A673 (cell line): ENCODE measurements around the gene CDK17.

Source experiments
- EZH2 ChIP-seq: fragments of 200-600 bp; sonication (generic); IDR thresholded peaks from 2 replicates; pipeline ENCODE4 v1.6.1; 2017; ENCODE audit warnings: borderline replicate concordance, low read depth, mild to moderate bottlenecking, mixed read lengths, antibody characterized with exemption, low read length; ENCODE audit not compliant: poor library complexity, severe bottlenecking
- TF ChIP-seq, protein P1 (sequence below): fragments of 300-800, 200-600 bp; sonication (generic); conservative IDR thresholded peaks from 2 replicates; pipeline ENCODE4 v1.5.1; 2017; ENCODE audit warnings: low read depth, mild to moderate bottlenecking, antibody characterized with exemption, low read length, moderate library complexity, mixed read lengths

DNA sequence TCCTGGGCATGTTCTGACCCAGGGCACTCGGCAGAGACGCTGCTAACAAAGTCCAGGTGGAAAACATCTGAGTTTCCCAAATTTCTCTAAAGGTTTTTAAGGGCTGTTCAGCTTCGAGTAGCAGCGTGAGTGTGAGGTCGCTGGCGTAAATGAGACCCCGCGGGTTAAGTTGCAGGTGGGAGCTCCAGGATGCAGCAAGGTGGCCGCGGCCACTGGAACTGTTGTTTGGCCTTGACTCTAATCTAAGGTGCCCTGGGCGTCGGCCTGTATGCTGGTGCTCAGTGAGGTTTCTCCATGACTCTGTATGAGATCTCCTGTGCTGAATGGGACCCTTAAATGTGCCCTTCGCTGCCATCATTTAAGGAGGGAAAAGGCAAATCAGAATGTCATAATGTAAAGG is 155.4 kb downstream of the CDK17 start:
- TF ChIP-seq EZH2, result no peak
- TF ChIP-seq, protein P1, sequence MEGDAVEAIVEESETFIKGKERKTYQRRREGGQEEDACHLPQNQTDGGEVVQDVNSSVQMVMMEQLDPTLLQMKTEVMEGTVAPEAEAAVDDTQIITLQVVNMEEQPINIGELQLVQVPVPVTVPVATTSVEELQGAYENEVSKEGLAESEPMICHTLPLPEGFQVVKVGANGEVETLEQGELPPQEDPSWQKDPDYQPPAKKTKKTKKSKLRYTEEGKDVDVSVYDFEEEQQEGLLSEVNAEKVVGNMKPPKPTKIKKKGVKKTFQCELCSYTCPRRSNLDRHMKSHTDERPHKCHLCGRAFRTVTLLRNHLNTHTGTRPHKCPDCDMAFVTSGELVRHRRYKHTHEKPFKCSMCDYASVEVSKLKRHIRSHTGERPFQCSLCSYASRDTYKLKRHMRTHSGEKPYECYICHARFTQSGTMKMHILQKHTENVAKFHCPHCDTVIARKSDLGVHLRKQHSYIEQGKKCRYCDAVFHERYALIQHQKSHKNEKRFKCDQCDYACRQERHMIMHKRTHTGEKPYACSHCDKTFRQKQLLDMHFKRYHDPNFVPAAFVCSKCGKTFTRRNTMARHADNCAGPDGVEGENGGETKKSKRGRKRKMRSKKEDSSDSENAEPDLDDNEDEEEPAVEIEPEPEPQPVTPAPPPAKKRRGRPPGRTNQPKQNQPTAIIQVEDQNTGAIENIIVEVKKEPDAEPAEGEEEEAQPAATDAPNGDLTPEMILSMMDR, result no peak
